ENCODE results near the gene SLC35F3.

Gene SLC35F3

DNA sequence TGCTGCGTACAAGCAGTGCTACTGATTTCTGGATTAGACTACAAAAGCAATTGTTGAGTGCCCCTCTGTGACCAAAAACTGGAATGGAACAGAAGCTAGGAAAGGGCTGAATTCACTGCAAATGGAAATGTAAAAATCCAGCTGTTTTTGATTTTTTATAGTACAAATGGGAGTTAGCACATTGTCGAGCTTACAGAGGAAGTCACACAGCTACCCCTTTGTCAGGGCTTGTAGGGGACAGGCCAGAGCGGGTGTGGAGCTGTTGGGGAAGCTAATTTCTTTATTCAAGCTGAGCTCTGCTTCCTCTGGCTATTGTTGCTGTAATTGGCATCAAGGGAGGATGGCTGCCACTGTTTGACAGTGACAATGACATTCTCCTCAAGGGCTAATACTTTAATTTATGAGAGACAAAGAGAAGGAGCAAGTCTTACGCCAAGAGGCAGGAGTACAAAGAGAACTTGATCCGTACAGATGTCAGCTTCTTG is 96.1 kb downstream of the SLC35F3 start:
- Mint-ChIP-seq H3K27me3 (ENCODE audit: low read depth) (peaks cover 6% of the 10 kb centered on the region), H3K9me3 (no peaks in the 10 kb centered on the region), H3K27ac (no peak overlapping the region), H3K4me1 (peaks cover 17% of the 10 kb centered on the region), H3K36me3 (ENCODE audit: low read depth) (no peaks in the 10 kb centered on the region), H3K4me3 (no peak overlapping the region)
- TF ChIP-seq, protein P1, sequence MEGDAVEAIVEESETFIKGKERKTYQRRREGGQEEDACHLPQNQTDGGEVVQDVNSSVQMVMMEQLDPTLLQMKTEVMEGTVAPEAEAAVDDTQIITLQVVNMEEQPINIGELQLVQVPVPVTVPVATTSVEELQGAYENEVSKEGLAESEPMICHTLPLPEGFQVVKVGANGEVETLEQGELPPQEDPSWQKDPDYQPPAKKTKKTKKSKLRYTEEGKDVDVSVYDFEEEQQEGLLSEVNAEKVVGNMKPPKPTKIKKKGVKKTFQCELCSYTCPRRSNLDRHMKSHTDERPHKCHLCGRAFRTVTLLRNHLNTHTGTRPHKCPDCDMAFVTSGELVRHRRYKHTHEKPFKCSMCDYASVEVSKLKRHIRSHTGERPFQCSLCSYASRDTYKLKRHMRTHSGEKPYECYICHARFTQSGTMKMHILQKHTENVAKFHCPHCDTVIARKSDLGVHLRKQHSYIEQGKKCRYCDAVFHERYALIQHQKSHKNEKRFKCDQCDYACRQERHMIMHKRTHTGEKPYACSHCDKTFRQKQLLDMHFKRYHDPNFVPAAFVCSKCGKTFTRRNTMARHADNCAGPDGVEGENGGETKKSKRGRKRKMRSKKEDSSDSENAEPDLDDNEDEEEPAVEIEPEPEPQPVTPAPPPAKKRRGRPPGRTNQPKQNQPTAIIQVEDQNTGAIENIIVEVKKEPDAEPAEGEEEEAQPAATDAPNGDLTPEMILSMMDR (IDR thresholded peaks at IDR 0.05; ENCODE audit: unreplicated experiment in 3 of 3), result no peak

GRCh38 chr1:234001817-234002216 is 97.3 kb downstream of the SLC35F3 start:
- TF ChIP-seq, protein P1 (IDR thresholded peaks at IDR 0.05; ENCODE audit: unreplicated experiment in 3 of 3), result no peak
- peaks cover 17% of the 10 kb centered on the region for H3K4me1 Mint-ChIP-seq
- no peaks in the 10 kb centered on the region for H3K36me3 Mint-ChIP-seq (ENCODE audit: low read depth)
- peaks cover 6% of the 10 kb centered on the region for H3K27me3 Mint-ChIP-seq (ENCODE audit: low read depth)
- H3K27ac Mint-ChIP-seq, result no peak overlapping the region
- H3K4me3 Mint-ChIP-seq, result no peak overlapping the region
- no peaks in the 10 kb centered on the region for H3K9me3 Mint-ChIP-seq

DNA sequence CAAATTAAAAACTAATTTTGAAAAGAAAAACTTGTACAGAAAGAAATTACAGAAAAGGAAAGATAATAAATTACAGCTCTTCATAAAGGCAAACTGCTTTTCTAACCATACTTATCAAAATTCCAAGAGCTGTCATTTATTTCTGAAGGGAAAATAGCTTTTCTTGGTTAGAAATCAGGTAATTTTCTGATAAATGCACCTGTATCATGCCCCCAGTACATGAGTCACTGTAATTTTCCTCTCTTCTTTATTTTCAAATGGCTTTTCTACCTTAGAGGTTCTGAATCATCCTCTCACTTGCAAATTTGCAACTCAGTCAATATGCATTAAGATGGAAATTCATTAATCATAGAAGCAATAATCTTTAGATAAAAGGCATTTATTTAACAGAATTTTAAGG is 100.1 kb downstream of the SLC35F3 start:
- Mint-ChIP-seq H3K9me3 (peaks cover 8% of the 10 kb centered on the region), H3K4me3 (no peak overlapping the region), H3K27ac (no peak overlapping the region), H3K4me1 (peaks cover 3% of the 10 kb centered on the region), H3K36me3 (ENCODE audit: low read depth) (no peaks in the 10 kb centered on the region), H3K27me3 (ENCODE audit: low read depth) (peaks cover 3% of the 10 kb centered on the region)
- TF ChIP-seq, protein P1 (IDR thresholded peaks at IDR 0.05; ENCODE audit: unreplicated experiment in 3 of 3), result no peak

DNA sequence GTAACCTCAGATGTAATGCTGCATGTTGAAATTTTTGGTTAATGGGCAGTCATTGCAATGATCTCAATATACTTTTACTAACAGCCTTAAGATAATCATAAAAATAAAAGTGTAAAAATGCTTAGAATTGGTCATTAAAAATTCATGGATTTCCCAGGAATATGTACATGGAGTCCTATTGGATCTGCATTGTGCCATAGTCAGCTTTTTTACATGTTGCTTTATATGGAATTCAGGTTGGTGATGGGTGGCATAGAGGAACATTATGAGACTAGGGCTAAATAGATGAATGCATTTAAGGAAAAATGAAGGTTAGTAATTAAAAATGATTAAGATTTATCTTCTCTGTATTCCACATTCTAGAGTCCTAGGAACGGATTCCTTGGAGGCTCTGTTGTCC is 103.2 kb downstream of the SLC35F3 start:
- H3K27me3 Mint-ChIP-seq (ENCODE audit: low read depth), result peaks cover 7% of the 10 kb centered on the region
- H3K4me1 Mint-ChIP-seq, result no peaks in the 10 kb centered on the region
- H3K27ac Mint-ChIP-seq, result no peak overlapping the region
- TF ChIP-seq, protein P1 (IDR thresholded peaks at IDR 0.05; ENCODE audit: unreplicated experiment in 3 of 3), result no peak
- no peak overlapping the region for H3K4me3 Mint-ChIP-seq
- no peaks in the 10 kb centered on the region for H3K36me3 Mint-ChIP-seq (ENCODE audit: low read depth)
- peaks cover 11% of the 10 kb centered on the region for H3K9me3 Mint-ChIP-seq

DNA sequence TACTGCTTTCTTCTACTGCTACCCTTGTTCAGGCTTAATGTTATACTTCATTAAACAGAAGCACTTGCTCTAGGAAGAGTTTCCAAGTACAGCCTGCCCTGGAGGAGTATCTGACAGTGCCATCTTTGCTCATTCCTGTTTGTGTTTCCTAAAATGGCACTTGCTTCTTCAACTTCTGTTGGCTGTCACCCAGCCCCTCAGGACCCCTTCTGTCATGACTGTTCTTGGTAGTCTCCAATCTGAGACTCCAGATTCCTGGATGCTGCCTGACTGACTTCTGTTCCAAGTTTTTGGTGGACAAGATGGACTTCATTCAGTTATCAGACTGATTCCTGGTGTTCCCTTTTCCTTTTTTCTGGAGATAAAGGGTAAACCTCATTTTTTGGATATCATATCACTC is 104.1 kb downstream of the SLC35F3 start:
- Mint-ChIP-seq H3K27ac (no peak overlapping the region), H3K4me3 (no peak overlapping the region), H3K4me1 (no peaks in the 10 kb centered on the region), H3K36me3 (ENCODE audit: low read depth) (no peaks in the 10 kb centered on the region), H3K9me3 (peaks cover 11% of the 10 kb centered on the region), H3K27me3 (ENCODE audit: low read depth) (peaks cover 7% of the 10 kb centered on the region)
- TF ChIP-seq, protein P1 (IDR thresholded peaks at IDR 0.05; ENCODE audit: unreplicated experiment in 3 of 3), result no peak

GRCh38 chr1:234009668-234010067 is 105.2 kb downstream of the SLC35F3 start:
- no peak overlapping the region for H3K27ac Mint-ChIP-seq
- peaks cover 13% of the 10 kb centered on the region for H3K9me3 Mint-ChIP-seq
- H3K36me3 Mint-ChIP-seq (ENCODE audit: low read depth), result no peaks in the 10 kb centered on the region
- H3K4me3 Mint-ChIP-seq, result no peak overlapping the region
- H3K4me1 Mint-ChIP-seq, result no peaks in the 10 kb centered on the region
- H3K27me3 Mint-ChIP-seq (ENCODE audit: low read depth), result peaks cover 7% of the 10 kb centered on the region
- TF ChIP-seq, protein P1 (IDR thresholded peaks at IDR 0.05; ENCODE audit: unreplicated experiment in 3 of 3), result no peak

Data from nephron (organoid).